Fibroblast of lung (primary cell): ENCODE results near the gene COL18A1.

Experiments
- CTCF ChIP-seq, 2 donors: IDR thresholded peaks in 1 of 2; conservative IDR thresholded peaks in 1 of 2; 1 replicate in 1 of 2; 2 replicates in 1 of 2; pipeline ENCODE4 v1.5.1; 2011 to 2012; ENCODE audit warnings: low read length in 2 of 2, control low read depth in 1 of 2, inconsistent platforms in 1 of 2, low read depth in 1 of 2, mild to moderate bottlenecking in 1 of 2
- EZH2 ChIP-seq: IDR thresholded peaks from 2 replicates; pipeline ENCODE4 v1.5.1; 2012; ENCODE audit warnings: low read length, control low read depth, mild to moderate bottlenecking; ENCODE audit errors: missing control alignments

GRCh38 chr21:45439901-45440461 lies 35.0 kb downstream of the COL18A1 start:
- TF ChIP-seq CTCF (conservative IDR thresholded peaks at IDR 0.05 in 1 of 2, IDR thresholded peaks at IDR 0.05 in 1 of 2; ENCODE audit: low read depth in 1 of 2, low read length in 2 of 2) (no peak), EZH2 (no peak)
